ENCODE data around the gene DNM1.

GRCh38 chr9:128260340-128260739 lies 57.2 kb downstream of the DNM1 start:
- TF ChIP-seq CTCF (IDR thresholded peaks at IDR 0.05; ENCODE audit: low read depth, low read length, missing input control) (no peak), YY1 (IDR thresholded peaks at IDR 0.05) (no peak), EGR1 (IDR thresholded peaks at IDR 0.05; ENCODE audit: low read depth in 2 of 2) (no peak), SP1 (IDR thresholded peaks at IDR 0.05) (no peak), MAX (IDR thresholded peaks at IDR 0.05) (no peak), NR2F2 (IDR thresholded peaks at IDR 0.05) (no peak), RAD21 (IDR thresholded peaks at IDR 0.05) (no peak), ZBTB33 (IDR thresholded peaks at IDR 0.05) (no peak), ATF3 (IDR thresholded peaks at IDR 0.05) (no peak), GABPA (IDR thresholded peaks at IDR 0.05 in 1 of 2, conservative IDR thresholded peaks at IDR 0.05 in 1 of 2) (no peak), JUND (IDR thresholded peaks at IDR 0.05) (no peak)

Measured in liver (tissue), 3 donors.